DND-41 (cell line): ENCODE data around the gene CIBAR2.

Experiments
- ATAC-seq: fragments of 200-7000 bp; cut with Tn5 transposase; 3 replicates; pipeline ENCODE4 v1.9.1; 2021; ENCODE audit warnings: low read depth; ENCODE audit not compliant: insufficient read depth
- DNase-seq: peaks from one replicate; pipeline ENCODE4 v3.0.0-alpha.2; 2020
- H2AFZ ChIP-seq: 2 replicates; pipeline ENCODE4 v1.6.0; 2012; ENCODE audit warnings: low read depth, low read length
- H3K27ac ChIP-seq: 2 replicates; pipeline ENCODE4 v1.5.1; 2012; ENCODE audit warnings: low read length, inconsistent platforms
- H3K27me3 ChIP-seq: fragments of 200-600 bp; sonication (generic); 2 replicates; pipeline ENCODE4 v1.6.0; 2012; ENCODE audit warnings: low read length, mild to moderate bottlenecking, inconsistent platforms; ENCODE audit not compliant: insufficient read depth, poor library complexity
- H3K36me3 ChIP-seq: 2 replicates; pipeline ENCODE4 v1.5.1; 2012; ENCODE audit warnings: low read length, inconsistent platforms; ENCODE audit not compliant: insufficient read depth
- H3K4me1 ChIP-seq: 2 replicates; pipeline ENCODE4 v1.5.1; 2012; ENCODE audit warnings: mild to moderate bottlenecking, low read length; ENCODE audit not compliant: insufficient read depth
- H3K4me2 ChIP-seq: 2 replicates; pipeline ENCODE4 v1.6.0; 2012; ENCODE audit warnings: mild to moderate bottlenecking, moderate library complexity, low read length, inconsistent platforms; ENCODE audit not compliant: insufficient read depth
- H3K4me3 ChIP-seq, 2 experiments: fragments of 200-600 bp in 1 of 2; shearing (Covaris generic) in 1 of 2; 2 replicates each; pipeline ENCODE4 v1.5.1; 2012 to 2016; ENCODE audit warnings: inconsistent platforms in 2 of 2, low read length in 2 of 2, mild to moderate bottlenecking in 2 of 2, low read depth in 1 of 2, moderate library complexity in 1 of 2
- H3K79me2 ChIP-seq: 2 replicates; pipeline ENCODE4 v1.6.0; 2012; ENCODE audit warnings: low read length, inconsistent platforms; ENCODE audit not compliant: insufficient read depth
- H3K9ac ChIP-seq: 2 replicates; pipeline ENCODE4 v1.6.0; 2012; ENCODE audit warnings: low read depth, mild to moderate bottlenecking, inconsistent platforms, low read length, moderate library complexity
- H3K9me3 ChIP-seq: 2 replicates; pipeline ENCODE4 v1.5.1; 2012; ENCODE audit warnings: low read length, moderate library complexity, mild to moderate bottlenecking, inconsistent platforms; ENCODE audit not compliant: insufficient read depth, severe bottlenecking
- H4K20me1 ChIP-seq: 2 replicates; pipeline ENCODE4 v1.6.0; 2012; ENCODE audit warnings: low read length; ENCODE audit not compliant: insufficient read depth
- CTCF ChIP-seq: IDR thresholded peaks from 2 replicates; pipeline ENCODE4 v1.5.1; 2012; ENCODE audit warnings: borderline replicate concordance, low read length, moderate library complexity, mild to moderate bottlenecking; ENCODE audit not compliant: poor library complexity, severe bottlenecking; ENCODE audit errors: extremely low read depth
- EZH2 ChIP-seq: IDR thresholded peaks from 3 replicates; pipeline ENCODE4 v1.6.1; 2012; ENCODE audit warnings: borderline replicate concordance, low read depth, mild to moderate bottlenecking, moderate library complexity, low read length, inconsistent platforms; ENCODE audit not compliant: severe bottlenecking

CIBAR2 gene

GRCh38 chr16:85075236-85075924 is 36.9 kb downstream of the CIBAR2 start:
- Histone ChIP-seq H3K4me1 (no peaks in the 10 kb centered on the region), H4K20me1 (no peaks in the 10 kb centered on the region), H2AFZ (no peak overlapping the region), H3K79me2 (no peaks in the 10 kb centered on the region), H3K4me3 (no peak overlapping the region), H3K36me3 (no peaks in the 10 kb centered on the region), H3K27me3 (no peaks in the 10 kb centered on the region), H3K27ac (no peak overlapping the region), H3K9ac (no peak overlapping the region), H3K4me2 (no peak overlapping the region), H3K9me3 (no peaks in the 10 kb centered on the region)
- no peak for ATAC-seq
- TF ChIP-seq EZH2 (no peak), CTCF (no peak)
- no peak for DNase-seq

GRCh38 chr16:85074225-85074914 is 37.9 kb downstream of the CIBAR2 start:
- H4K20me1 ChIP-seq: no peaks in the 10 kb centered on the region
- no peak overlapping the region for H3K4me2 ChIP-seq
- no peaks in the 10 kb centered on the region for H3K4me1 ChIP-seq
- no peak for DNase-seq
- H3K27ac ChIP-seq: no peak overlapping the region
- no peak overlapping the region for H3K4me3 ChIP-seq
- H3K9ac ChIP-seq: no peak overlapping the region
- H3K27me3 ChIP-seq: no peaks in the 10 kb centered on the region
- no peaks in the 10 kb centered on the region for H3K36me3 ChIP-seq
- no peaks in the 10 kb centered on the region for H3K9me3 ChIP-seq
- no peak overlapping the region for H2AFZ ChIP-seq
- ATAC-seq: no peak
- no peaks in the 10 kb centered on the region for H3K79me2 ChIP-seq
- TF ChIP-seq CTCF (no peak), EZH2 (no peak)

GRCh38 chr16:85072947-85073346 is 39.3 kb downstream of the CIBAR2 start:
- Histone ChIP-seq H3K9ac (no peak overlapping the region), H3K4me3 (no peak overlapping the region), H3K4me1 (no peaks in the 10 kb centered on the region), H2AFZ (no peak overlapping the region), H3K79me2 (no peaks in the 10 kb centered on the region), H3K36me3 (no peaks in the 10 kb centered on the region), H3K27ac (no peak overlapping the region), H3K4me2 (no peak overlapping the region), H3K9me3 (no peaks in the 10 kb centered on the region), H4K20me1 (no peaks in the 10 kb centered on the region), H3K27me3 (no peaks in the 10 kb centered on the region)
- DNase-seq (no peak), ATAC-seq (no peak)
- TF ChIP-seq CTCF (no peak), EZH2 (no peak)
